Measurements from ENCODE around the gene RMC1.

DNA sequence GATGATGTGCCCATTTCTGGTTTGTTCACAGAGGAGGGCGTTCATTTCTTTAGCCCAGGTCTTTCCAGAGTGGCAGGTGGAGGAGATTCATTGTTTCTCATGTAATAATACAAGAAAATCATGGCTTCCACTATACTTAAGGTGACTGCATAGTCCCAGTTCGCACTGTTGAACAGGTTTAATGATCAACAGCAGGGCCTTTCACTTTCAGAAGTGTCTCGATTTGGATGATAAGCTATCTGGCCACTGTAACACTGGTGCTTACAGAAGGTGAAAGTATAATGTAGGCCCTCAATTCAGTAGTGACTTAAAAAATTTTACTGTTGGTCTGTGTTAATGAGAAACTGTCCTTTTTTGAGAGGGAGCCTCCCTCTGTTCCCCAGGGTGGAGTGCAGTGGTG lies 1.4 kb downstream of the RMC1 start:
- TF ChIP-seq POLR2AphosphoS5 (IDR thresholded peaks at IDR 0.05) (no peak), EP300 (IDR thresholded peaks at IDR 0.05; ENCODE audit: low read depth) (no peak), POLR2A (IDR thresholded peaks at IDR 0.05) (no peak)
- TF ChIP-seq, protein P1, sequence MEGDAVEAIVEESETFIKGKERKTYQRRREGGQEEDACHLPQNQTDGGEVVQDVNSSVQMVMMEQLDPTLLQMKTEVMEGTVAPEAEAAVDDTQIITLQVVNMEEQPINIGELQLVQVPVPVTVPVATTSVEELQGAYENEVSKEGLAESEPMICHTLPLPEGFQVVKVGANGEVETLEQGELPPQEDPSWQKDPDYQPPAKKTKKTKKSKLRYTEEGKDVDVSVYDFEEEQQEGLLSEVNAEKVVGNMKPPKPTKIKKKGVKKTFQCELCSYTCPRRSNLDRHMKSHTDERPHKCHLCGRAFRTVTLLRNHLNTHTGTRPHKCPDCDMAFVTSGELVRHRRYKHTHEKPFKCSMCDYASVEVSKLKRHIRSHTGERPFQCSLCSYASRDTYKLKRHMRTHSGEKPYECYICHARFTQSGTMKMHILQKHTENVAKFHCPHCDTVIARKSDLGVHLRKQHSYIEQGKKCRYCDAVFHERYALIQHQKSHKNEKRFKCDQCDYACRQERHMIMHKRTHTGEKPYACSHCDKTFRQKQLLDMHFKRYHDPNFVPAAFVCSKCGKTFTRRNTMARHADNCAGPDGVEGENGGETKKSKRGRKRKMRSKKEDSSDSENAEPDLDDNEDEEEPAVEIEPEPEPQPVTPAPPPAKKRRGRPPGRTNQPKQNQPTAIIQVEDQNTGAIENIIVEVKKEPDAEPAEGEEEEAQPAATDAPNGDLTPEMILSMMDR (IDR thresholded peaks at IDR 0.05), result no peak

Data from transverse colon (tissue), 4 donors.